NCI-H2081 (cell line): ENCODE measurements around the gene COX10.

Experiments
- DNase-seq, 2 experiments: peaks; one replicate each; lab custom pipeline; 2025; lab: John Stamatoyannopoulos, UW

COX10 gene

GRCh38 chr17:14070344-14070984, 1.2 kb downstream of the COX10 start:
- no peak for DNase-seq

- no peak for DNase-seq
Measured at GRCh38 chr17:14072881-14073280, 3.6 kb downstream of the COX10 start.

GRCh38 chr17:14078027-14078426, 8.7 kb downstream of the COX10 start:
- DNase-seq: no peak

GRCh38 chr17:14080847-14081251, 11.5 kb downstream of the COX10 start:
- no peak for DNase-seq

- DNase-seq: no peak
Measured at GRCh38 chr17:14082848-14083247, 13.5 kb downstream of the COX10 start.

- DNase-seq: no peak
Measured at GRCh38 chr17:14084955-14085354, 15.7 kb downstream of the COX10 start.

GRCh38 chr17:14086189-14086588, 16.9 kb downstream of the COX10 start:
- DNase-seq: no peak

- DNase-seq: no peak
Measured at GRCh38 chr17:14089179-14089578, 19.9 kb downstream of the COX10 start.

- no peak for DNase-seq
Measured at GRCh38 chr17:14091367-14091766, 22.1 kb downstream of the COX10 start.

- DNase-seq: no peak
Measured at GRCh38 chr17:14092808-14093207, 23.5 kb downstream of the COX10 start.

GRCh38 chr17:14094676-14095601, 25.6 kb downstream of the COX10 start:
- no peak for DNase-seq

GRCh38 chr17:14095631-14096030, 26.3 kb downstream of the COX10 start:
- DNase-seq: no peak

GRCh38 chr17:14098246-14098645, 28.9 kb downstream of the COX10 start:
- no peak for DNase-seq

- DNase-seq: no peak
Measured at GRCh38 chr17:14101976-14102375, 32.7 kb downstream of the COX10 start.

GRCh38 chr17:14103836-14104235, 34.5 kb downstream of the COX10 start:
- no peak for DNase-seq

- no peak for DNase-seq
Measured at GRCh38 chr17:14104734-14105133, 35.4 kb downstream of the COX10 start.

GRCh38 chr17:14107889-14108288, 38.6 kb downstream of the COX10 start:
- no peak for DNase-seq

- DNase-seq: no peak
Measured at GRCh38 chr17:14112407-14112806, 43.1 kb downstream of the COX10 start.

- DNase-seq: no peak
Measured at GRCh38 chr17:14113137-14113536, 43.8 kb downstream of the COX10 start.

GRCh38 chr17:14116263-14117024, 47.1 kb downstream of the COX10 start:
- DNase-seq: no peak

GRCh38 chr17:14118951-14119350, 49.6 kb downstream of the COX10 start:
- no peak for DNase-seq

GRCh38 chr17:14119546-14119945, 50.2 kb downstream of the COX10 start:
- no peak for DNase-seq

GRCh38 chr17:14121952-14122351, 52.6 kb downstream of the COX10 start:
- DNase-seq: no peak
